GM12878 (cell line): ENCODE data around the gene AKR1A1.
"Not testable (repeated sequence)": the region's sequence is repeated elsewhere in the genome, so short reads cannot be mapped to it uniquely, and the experiment has no call there.

Experiments
- CBX5 ChIP-seq: sonication (generic); IDR thresholded peaks from 2 replicates; pipeline ENCODE4 v1.6.1; 2016; ENCODE audit warnings: low read depth, moderate library complexity, mild to moderate bottlenecking, inconsistent platforms
- CHD2 ChIP-seq: IDR thresholded peaks from 2 replicates; pipeline ENCODE4 v1.6.1; 2011; ENCODE audit warnings: low read depth, low read length, improper control_type of control experiment, borderline replicate concordance
- EZH2 ChIP-seq: IDR thresholded peaks from 2 replicates; pipeline ENCODE4 v1.6.1; 2012; ENCODE audit warnings: low read depth, mild to moderate bottlenecking, control low read depth, inconsistent platforms, low read length, borderline replicate concordance; ENCODE audit not compliant: control insufficient read depth
- JUND ChIP-seq: IDR thresholded peaks from 2 replicates; pipeline ENCODE4 v1.6.1; 2012; ENCODE audit warnings: low read depth, mild to moderate bottlenecking, low read length, improper control_type of control experiment, moderate library complexity
- POLR2AphosphoS5 ChIP-seq: IDR thresholded peaks from 2 replicates; pipeline ENCODE4 v1.6.1; 2011; ENCODE audit warnings: mild to moderate bottlenecking, low read length, inconsistent platforms
- RFX5 ChIP-seq: IDR thresholded peaks from 2 replicates; pipeline ENCODE4 v1.6.1; 2011; ENCODE audit warnings: low read depth, low read length, improper control_type of control experiment
- YY1 ChIP-seq: IDR thresholded peaks from 2 replicates; pipeline ENCODE4 v1.6.1; 2011; ENCODE audit warnings: low read depth, mild to moderate bottlenecking, low read length

GRCh38 chr1:45518366-45518765 is 32.3 kb upstream of the AKR1A1 start:
- TF ChIP-seq CBX5, JUND, RFX5, YY1, EZH2, POLR2AphosphoS5, CHD2: not testable (repeated sequence)
